GM12891 (cell line): ENCODE results near the gene ATP1A3.

ENCODE experiments used
- PAX5 ChIP-seq: IDR thresholded peaks from 2 replicates; pipeline ENCODE4 v1.6.1; 2011; ENCODE audit warnings: low read length, moderate library complexity, mild to moderate bottlenecking; ENCODE audit not compliant: insufficient read depth, severe bottlenecking
- POLR2A ChIP-seq: IDR thresholded peaks from 2 replicates; pipeline ENCODE4 v1.6.1; 2011; ENCODE audit warnings: low read depth, low read length, control low read depth
- POLR2AphosphoS5 ChIP-seq: IDR thresholded peaks from 2 replicates; pipeline ENCODE4 v1.6.1; 2011; ENCODE audit warnings: low read depth, low read length, control low read depth
- POU2F2 ChIP-seq: IDR thresholded peaks from 2 replicates; pipeline ENCODE4 v1.6.1; 2011; ENCODE audit warnings: low read depth, mild to moderate bottlenecking, control low read depth, low read length, moderate library complexity
- SPI1 ChIP-seq: IDR thresholded peaks from 2 replicates; pipeline ENCODE4 v1.6.1; 2011; ENCODE audit warnings: low read depth, low read length, control low read depth
- TAF1 ChIP-seq: IDR thresholded peaks from 2 replicates; pipeline ENCODE4 v1.6.1; 2011; ENCODE audit warnings: low read depth, low read length, control low read depth

GRCh38 chr19:41939861-41940730, 53.9 kb downstream of the ATP1A3 start:
- no peak; the same call in 1 of the 2 replicates for TF ChIP-seq POLR2AphosphoS5
- no peak for TF ChIP-seq TAF1
- TF ChIP-seq POLR2A, result peak; percentile 40; the same call in 1 of the 2 replicates
- no peak for TF ChIP-seq SPI1
- TF ChIP-seq POU2F2, result no peak
- TF ChIP-seq PAX5, result no peak
